HepG2 (cell line): ENCODE results near the gene USP20. TPM values are rescaled to one million over a fixed set of nuclear protein-coding genes. Genes with fewer than 3 reads are reported as not detected.

Source experiments
- ATAC-seq: fragments of 200-7000 bp; cut with Tn5 transposase; 3 replicates; pipeline ENCODE4 v1.9.1; 2020; ENCODE audit warnings: mild to moderate bottlenecking, moderate library complexity
- BruUV-seq: library from RNA; stranded (reverse); fragments of 400-500 nt; replicated peaks from 2 replicates; lab custom pipeline; 2021; lab: Mats Ljungman, UMichigan
- CTCF ChIA-PET: fragments of 300-600 bp; formaldehyde crosslinking; extraction: SDS; loops from one replicate; lab custom pipeline; 2021; ENCODE audit warnings: low total read pairs, inconsistent platforms, low intra/inter-chr PET ratio; lab: Yijun Ruan, JAX
- POLR2A ChIA-PET: fragments of 350-600 bp; sonication (Branson Sonifier 250); formaldehyde crosslinking; loops from one replicate; lab custom pipeline; 2020; ENCODE audit warnings: antibody characterized with exemption, inconsistent platforms; lab: Yijun Ruan, JAX
- DNase-seq: peaks from one replicate; pipeline ENCODE4 v3.0.0-alpha.2; 2015; ENCODE audit warnings: low spot score
- FAIRE-seq: peaks from 3 replicates; lab custom pipeline; 2011; peaks lifted over from hg19 to GRCh38; lab: Jason Lieb, UNC
- H2AFZ ChIP-seq: one replicate; pipeline ENCODE4 v1.6.1; 2011; ENCODE audit warnings: low read length, inconsistent platforms
- H3K27ac ChIP-seq: fragments of 300-600 bp; 3 replicates; pipeline ENCODE4 v1.8.0; 2011; ENCODE audit warnings: mixed run types, mild to moderate bottlenecking, mixed read lengths, low read length, inconsistent platforms; ENCODE audit not compliant: insufficient read depth; ENCODE audit errors: extremely low read length
- H3K27me3 ChIP-seq, 2 experiments: fragments of 200-600 bp in 1 of 2; 2 replicates in 1 of 2; 3 replicates in 1 of 2; pipeline versions ENCODE4 v1.6.0 to v1.8.0; 2011; ENCODE audit warnings: low read length in 2 of 2, mild to moderate bottlenecking in 2 of 2, moderate library complexity in 2 of 2, inconsistent platforms in 1 of 2; ENCODE audit not compliant: insufficient read depth in 2 of 2, control insufficient read depth in 1 of 2
- H3K36me3 ChIP-seq, 2 experiments: fragments of 200-600 bp in 1 of 2; replicated peaks in 1 of 2; 2 replicates in 1 of 2; 3 replicates in 1 of 2; pipeline versions ENCODE4 v1.5.1 to v1.8.0; 2011; ENCODE audit warnings: low read length in 2 of 2, inconsistent platforms in 1 of 2; ENCODE audit not compliant: insufficient read depth in 2 of 2, control insufficient read depth in 1 of 2
- H3K4me1 ChIP-seq: 2 replicates; pipeline ENCODE4 v1.5.1; 2012; ENCODE audit warnings: low read length, inconsistent platforms; ENCODE audit not compliant: insufficient read depth
- H3K4me2 ChIP-seq: 2 replicates; pipeline ENCODE4 v1.6.0; 2011; ENCODE audit warnings: low read depth, low read length, inconsistent platforms
- H3K4me3 ChIP-seq, 3 experiments: fragments of 200-600 bp in 1 of 3; sonication (generic), shearing (Covaris generic) in 1 of 3; replicated peaks in 1 of 3; 2 replicates each; pipeline ENCODE4 v1.5.1; 2011 to 2016; ENCODE audit warnings: low read length in 3 of 3, inconsistent platforms in 2 of 3, low read depth in 2 of 3, mild to moderate bottlenecking in 2 of 3, control low read depth in 1 of 3, mixed read lengths in 1 of 3; ENCODE audit not compliant: insufficient read depth in 1 of 3
- H3K79me2 ChIP-seq: one replicate; pipeline ENCODE4 v1.6.1; 2011; ENCODE audit warnings: low read length, inconsistent platforms; ENCODE audit not compliant: insufficient read depth
- H3K9ac ChIP-seq: 2 replicates; pipeline ENCODE4 v1.6.0; 2011; ENCODE audit warnings: mild to moderate bottlenecking, low read depth, low read length, inconsistent platforms; ENCODE audit not compliant: insufficient read depth
- H3K9me3 ChIP-seq: 2 replicates; pipeline ENCODE4 v1.5.1; 2012; ENCODE audit warnings: mild to moderate bottlenecking, low read length
- H4K20me1 ChIP-seq: 2 replicates; pipeline ENCODE4 v1.6.0; 2011; ENCODE audit warnings: inconsistent platforms, mild to moderate bottlenecking, low read length, moderate library complexity; ENCODE audit not compliant: insufficient read depth
- CENPX ChIP-seq: sonication (generic); formaldehyde crosslinking; IDR thresholded peaks from 2 replicates; pipeline ENCODE4 v1.9.0; 2021; ENCODE audit warnings: mild to moderate bottlenecking, missing genetic modification reagents, moderate library complexity
- DNMT3B ChIP-seq: conservative IDR thresholded peaks from 2 replicates; pipeline ENCODE4 v1.6.1; 2016; ENCODE audit warnings: missing biosample characterization, control low read depth
- YEATS4 ChIP-seq: sonication (generic); formaldehyde crosslinking; IDR thresholded peaks from 2 replicates; pipeline ENCODE4 v1.4.0; 2020; ENCODE audit warnings: missing genetic modification reagents, borderline replicate concordance
- ZNF337 ChIP-seq: sonication (generic); formaldehyde crosslinking; IDR thresholded peaks from 2 replicates; pipeline ENCODE4 v1.5.1; 2020; ENCODE audit warnings: missing genetic modification reagents, low read depth, mild to moderate bottlenecking, borderline replicate concordance
- ZNF746 ChIP-seq: sonication (generic); formaldehyde crosslinking; IDR thresholded peaks from 2 replicates; pipeline ENCODE4 v1.8.0; 2022; ENCODE audit warnings: mild to moderate bottlenecking, missing genetic modification reagents
- WGBS: methylation state at CpG from one replicate; pipeline ENCODE4 v1.1.6; 2017; ENCODE audit warnings: low lambda C conversion rate; 5-methylcytosine and 5-hydroxymethylcytosine counted together
- in situ Hi-C: cut with HindIII; loops from 2 replicates; pipeline ENCODE4 v1.10.0; 2017; ENCODE audit warnings: low pct_unique_long_range_greater_than_20kb; ENCODE audit not compliant: extremely low pct_ligation_motif_present
- intact Hi-C: fragments of 100-400 bp; cut with micrococcal nuclease; formaldehyde crosslinking; loops from one replicate; pipeline ENCODE4 v1.10.0; 2022; ENCODE audit not compliant: unreplicated experiment
- polyA plus RNA-seq, 8 experiments: library from polyadenylated mRNA; depleted of rRNA in 3 of 8; stranded (reverse) in 7 of 8; unstranded in 1 of 8; fragments of >200 nt; fragmentation: Illumina TruSeq in 4 of 8; extraction: Trizol in 4 of 8; gene quantifications; 2 replicates each; pipeline versions ENCODE4 v1.2.1 to v1.2.3, GENCODE V29; 2011 to 2016; ENCODE audit warnings: low read depth in 4 of 8, missing spikeins in 1 of 8, mixed read lengths in 1 of 8; ENCODE audit not compliant: insufficient read depth in 1 of 8
- total RNA-seq, 5 experiments: library from RNA; depleted of rRNA; stranded (reverse); fragments of >200 nt; fragmentation: Illumina TruSeq; extraction: Trizol; gene quantifications; 2 replicates each; pipeline ENCODE4 v1.2.3, GENCODE V29; 2016; ENCODE audit warnings: low read depth in 1 of 5
- TF ChIP-seq, protein P1 (sequence below): sonication (generic); formaldehyde crosslinking; IDR thresholded peaks from 2 replicates; pipeline ENCODE4 v1.4.0; 2020; ENCODE audit warnings: missing genetic modification reagents, borderline replicate concordance
- TF ChIP-seq, protein P2 (sequence below): sonication (generic); formaldehyde crosslinking; IDR thresholded peaks from 2 replicates; pipeline ENCODE4 v1.5.1; 2020; ENCODE audit warnings: mild to moderate bottlenecking, moderate library complexity, missing genetic modification reagents
- TF ChIP-seq, protein P3 (sequence below): sonication (generic); formaldehyde crosslinking; IDR thresholded peaks from 2 replicates; pipeline ENCODE4 v1.5.0; 2020; ENCODE audit warnings: mild to moderate bottlenecking, missing genetic modification reagents

The USP20 gene
- total and polyA plus RNA-seq, 2 of the 13 experiments (the other 11 are each of a cell fraction or from before 2014, with no cell fraction given), result 4.4 to 5.9 TPM

DNA sequence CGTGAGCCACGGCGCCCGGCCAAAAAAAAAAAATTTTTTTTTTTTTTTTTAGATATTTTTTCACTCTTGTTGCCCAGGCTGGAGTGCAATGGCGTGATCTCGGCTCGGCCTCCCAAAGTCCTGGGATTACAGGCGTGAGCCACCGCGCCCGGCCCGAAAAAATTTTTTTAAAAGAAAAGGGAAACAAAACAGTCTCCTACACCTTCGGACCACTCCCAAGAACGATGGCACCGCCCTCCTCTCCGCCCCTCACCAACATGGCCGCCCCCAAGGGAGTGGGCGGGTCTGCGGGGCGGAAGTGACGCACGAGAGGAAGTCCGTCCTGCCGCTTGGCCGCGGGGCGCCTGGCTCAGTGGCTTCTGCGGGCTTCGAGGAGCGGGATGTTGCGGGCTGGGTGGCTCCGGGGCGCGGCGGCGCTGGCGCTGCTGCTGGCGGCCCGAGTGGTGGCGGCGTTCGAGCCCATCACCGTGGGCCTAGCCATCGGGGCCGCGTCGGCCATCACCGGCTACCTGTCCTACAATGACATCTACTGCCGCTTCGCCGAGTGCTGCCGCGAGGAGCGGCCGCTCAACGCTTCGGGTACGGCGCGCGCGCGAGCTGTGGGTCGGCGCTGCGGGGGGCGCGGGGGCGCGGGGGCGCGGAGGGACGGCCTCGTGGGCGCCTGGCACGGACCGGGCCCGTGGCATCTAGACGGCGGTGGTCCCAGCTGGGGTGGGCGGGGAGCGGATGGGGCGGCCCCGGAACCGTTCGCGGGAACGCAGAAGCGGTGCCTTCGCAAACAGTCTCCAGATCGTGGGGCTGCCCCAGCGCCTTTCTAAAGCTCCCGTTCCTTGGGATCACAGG, 32.2 kb upstream of the USP20 start, which contains the start of gene TOR1B (continued):
- TF ChIP-seq, protein P1, sequence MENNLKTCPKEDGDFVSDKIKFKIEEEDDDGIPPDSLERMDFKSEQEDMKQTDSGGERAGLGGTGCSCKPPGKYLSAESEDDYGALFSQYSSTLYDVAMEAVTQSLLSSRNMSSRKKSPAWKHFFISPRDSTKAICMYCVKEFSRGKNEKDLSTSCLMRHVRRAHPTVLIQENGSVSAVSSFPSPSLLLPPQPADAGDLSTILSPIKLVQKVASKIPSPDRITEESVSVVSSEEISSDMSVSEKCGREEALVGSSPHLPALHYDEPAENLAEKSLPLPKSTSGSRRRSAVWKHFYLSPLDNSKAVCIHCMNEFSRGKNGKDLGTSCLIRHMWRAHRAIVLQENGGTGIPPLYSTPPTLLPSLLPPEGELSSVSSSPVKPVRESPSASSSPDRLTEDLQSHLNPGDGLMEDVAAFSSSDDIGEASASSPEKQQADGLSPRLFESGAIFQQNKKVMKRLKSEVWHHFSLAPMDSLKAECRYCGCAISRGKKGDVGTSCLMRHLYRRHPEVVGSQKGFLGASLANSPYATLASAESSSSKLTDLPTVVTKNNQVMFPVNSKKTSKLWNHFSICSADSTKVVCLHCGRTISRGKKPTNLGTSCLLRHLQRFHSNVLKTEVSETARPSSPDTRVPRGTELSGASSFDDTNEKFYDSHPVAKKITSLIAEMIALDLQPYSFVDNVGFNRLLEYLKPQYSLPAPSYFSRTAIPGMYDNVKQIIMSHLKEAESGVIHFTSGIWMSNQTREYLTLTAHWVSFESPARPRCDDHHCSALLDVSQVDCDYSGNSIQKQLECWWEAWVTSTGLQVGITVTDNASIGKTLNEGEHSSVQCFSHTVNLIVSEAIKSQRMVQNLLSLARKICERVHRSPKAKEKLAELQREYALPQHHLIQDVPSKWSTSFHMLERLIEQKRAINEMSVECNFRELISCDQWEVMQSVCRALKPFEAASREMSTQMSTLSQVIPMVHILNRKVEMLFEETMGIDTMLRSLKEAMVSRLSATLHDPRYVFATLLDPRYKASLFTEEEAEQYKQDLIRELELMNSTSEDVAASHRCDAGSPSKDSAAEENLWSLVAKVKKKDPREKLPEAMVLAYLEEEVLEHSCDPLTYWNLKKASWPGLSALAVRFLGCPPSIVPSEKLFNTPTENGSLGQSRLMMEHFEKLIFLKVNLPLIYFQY (CRISPR knock-in tag), result no peak
- TF ChIP-seq, all 625 proteins: peak for 186

DNA sequence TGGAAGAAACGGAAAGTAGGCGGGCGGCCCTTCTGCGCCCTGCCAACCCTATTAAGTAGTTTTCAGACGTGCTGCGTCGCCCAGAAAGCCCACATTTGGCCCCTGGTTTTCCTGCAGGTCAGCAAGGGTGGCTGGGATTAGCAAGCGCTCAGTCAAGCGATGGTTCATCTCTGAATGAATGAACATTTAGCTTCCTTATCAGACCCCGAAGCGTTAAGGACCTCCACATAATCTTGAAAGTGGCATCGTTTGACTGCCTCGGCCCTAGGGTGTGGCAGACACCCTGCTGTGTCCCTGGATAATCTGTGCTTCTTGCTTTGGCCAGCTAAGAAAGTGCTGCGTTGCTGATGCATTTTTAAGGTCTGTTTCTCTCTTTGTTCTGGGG, 31.6 kb upstream of the USP20 start:
- peak; percentile 5; the same call in 1 of the 3 replicates for ATAC-seq
- Histone ChIP-seq H3K27me3 (no peaks in the 10 kb centered on the region), H2AFZ (no peak overlapping the region), H3K9me3 (no peaks in the 10 kb centered on the region), H3K36me3 (peaks cover 2 to 9% of the 10 kb centered on the region in 2 experiments; a peak in 4 of 5 replicates), H3K9ac (peak overlapping the region; percentile 63), H3K4me1 (peaks cover 25% of the 10 kb centered on the region), H3K4me2 (peak overlapping the region; percentile 89), H3K4me3 (peak overlapping the region; percentile 75 to 88 (median 84))
- CTCF ChIA-PET, result no interaction called here
- intact Hi-C loops, result no loop called here
- DNase-seq, result no peak
- 0% methylated on average over 3 of the region's 14 CpGs for WGBS
- in situ Hi-C loops, result no loop called here
- no peak for TF ChIP-seq ZNF746
- no peak for TF ChIP-seq DNMT3B (CRISPR knock-in tag)
- TF ChIP-seq, protein P2, sequence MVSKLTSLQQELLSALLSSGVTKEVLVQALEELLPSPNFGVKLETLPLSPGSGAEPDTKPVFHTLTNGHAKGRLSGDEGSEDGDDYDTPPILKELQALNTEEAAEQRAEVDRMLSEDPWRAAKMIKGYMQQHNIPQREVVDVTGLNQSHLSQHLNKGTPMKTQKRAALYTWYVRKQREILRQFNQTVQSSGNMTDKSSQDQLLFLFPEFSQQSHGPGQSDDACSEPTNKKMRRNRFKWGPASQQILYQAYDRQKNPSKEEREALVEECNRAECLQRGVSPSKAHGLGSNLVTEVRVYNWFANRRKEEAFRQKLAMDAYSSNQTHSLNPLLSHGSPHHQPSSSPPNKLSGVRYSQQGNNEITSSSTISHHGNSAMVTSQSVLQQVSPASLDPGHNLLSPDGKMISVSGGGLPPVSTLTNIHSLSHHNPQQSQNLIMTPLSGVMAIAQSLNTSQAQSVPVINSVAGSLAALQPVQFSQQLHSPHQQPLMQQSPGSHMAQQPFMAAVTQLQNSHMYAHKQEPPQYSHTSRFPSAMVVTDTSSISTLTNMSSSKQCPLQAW, result 0 out of 2 replicates have a peak, but pooled peaks have one; percentile 18
- TF ChIP-seq CENPX (CRISPR knock-in tag), result no peak
- TF ChIP-seq ZNF337 (CRISPR knock-in tag), result peak; percentile 75; the same call in 1 of the 2 replicates
- TF ChIP-seq YEATS4 (CRISPR knock-in tag), result 0 out of 2 replicates have a peak, but pooled peaks have one; percentile 12
- TF ChIP-seq, protein P3, sequence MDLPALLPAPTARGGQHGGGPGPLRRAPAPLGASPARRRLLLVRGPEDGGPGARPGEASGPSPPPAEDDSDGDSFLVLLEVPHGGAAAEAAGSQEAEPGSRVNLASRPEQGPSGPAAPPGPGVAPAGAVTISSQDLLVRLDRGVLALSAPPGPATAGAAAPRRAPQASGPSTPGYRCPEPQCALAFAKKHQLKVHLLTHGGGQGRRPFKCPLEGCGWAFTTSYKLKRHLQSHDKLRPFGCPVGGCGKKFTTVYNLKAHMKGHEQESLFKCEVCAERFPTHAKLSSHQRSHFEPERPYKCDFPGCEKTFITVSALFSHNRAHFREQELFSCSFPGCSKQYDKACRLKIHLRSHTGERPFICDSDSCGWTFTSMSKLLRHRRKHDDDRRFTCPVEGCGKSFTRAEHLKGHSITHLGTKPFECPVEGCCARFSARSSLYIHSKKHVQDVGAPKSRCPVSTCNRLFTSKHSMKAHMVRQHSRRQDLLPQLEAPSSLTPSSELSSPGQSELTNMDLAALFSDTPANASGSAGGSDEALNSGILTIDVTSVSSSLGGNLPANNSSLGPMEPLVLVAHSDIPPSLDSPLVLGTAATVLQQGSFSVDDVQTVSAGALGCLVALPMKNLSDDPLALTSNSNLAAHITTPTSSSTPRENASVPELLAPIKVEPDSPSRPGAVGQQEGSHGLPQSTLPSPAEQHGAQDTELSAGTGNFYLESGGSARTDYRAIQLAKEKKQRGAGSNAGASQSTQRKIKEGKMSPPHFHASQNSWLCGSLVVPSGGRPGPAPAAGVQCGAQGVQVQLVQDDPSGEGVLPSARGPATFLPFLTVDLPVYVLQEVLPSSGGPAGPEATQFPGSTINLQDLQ, result 0 out of 2 replicates have a peak, but pooled peaks have one; percentile 2
- TF ChIP-seq, all 625 proteins: peak for 4
- no peak for FAIRE-seq
- peaks cover 9% of the 10 kb centered on the region for H3K79me2 ChIP-seq
- no TSS peak for BruUV-seq
- H3K27ac ChIP-seq, result no peak overlapping the region
- no peaks in the 10 kb centered on the region for H4K20me1 ChIP-seq
- POLR2A ChIA-PET, result interaction anchor here (0.6 to 1.4 kb wide), 4 partner anchors 8 to 31 kb away, joined by 3 read pairs; no protein-coding TSS in a partner anchor
